IPS DF 6.9 (cell line): Measurements from ENCODE around the gene RIPK4.

Experiments
- DNase-seq: peaks from one replicate; pipeline ENCODE4 v3.0.0-alpha.2; 2013; ENCODE audit warnings: low read depth, low spot score
- H3K27ac ChIP-seq: one replicate; pipeline ENCODE4 v1.5.1; 2013; ENCODE audit warnings: low read length, control low read depth
- H3K27me3 ChIP-seq: 2 replicates; pipeline ENCODE4 v1.6.1; 2013; ENCODE audit warnings: mild to moderate bottlenecking, low read length; ENCODE audit not compliant: control insufficient read depth, insufficient read depth
- H3K36me3 ChIP-seq: 2 replicates; pipeline ENCODE4 v1.6.1; 2013; ENCODE audit warnings: low read length; ENCODE audit not compliant: control insufficient read depth, insufficient read depth
- H3K4me1 ChIP-seq: 2 replicates; pipeline ENCODE4 v1.6.1; 2013; ENCODE audit warnings: low read length; ENCODE audit not compliant: control insufficient read depth, insufficient read depth
- H3K4me3 ChIP-seq: 2 replicates; pipeline ENCODE4 v1.5.1; 2013; ENCODE audit warnings: mild to moderate bottlenecking, low read length
- H3K9me3 ChIP-seq: 2 replicates; pipeline ENCODE4 v1.6.1; 2013; ENCODE audit warnings: low read length, inconsistent platforms; ENCODE audit not compliant: control insufficient read depth, insufficient read depth
- WGBS: extraction: QIAGEN DNeasy Blood & Tissue Kit; methylation state at CpG from one replicate; pipeline ENCODE4 v1.1.7; 2013; ENCODE audit warnings: mixed read lengths, missing lambda C conversion rate; ENCODE audit not compliant: insufficient read length, insufficient coverage; 5-methylcytosine and 5-hydroxymethylcytosine counted together

Gene RIPK4

DNA sequence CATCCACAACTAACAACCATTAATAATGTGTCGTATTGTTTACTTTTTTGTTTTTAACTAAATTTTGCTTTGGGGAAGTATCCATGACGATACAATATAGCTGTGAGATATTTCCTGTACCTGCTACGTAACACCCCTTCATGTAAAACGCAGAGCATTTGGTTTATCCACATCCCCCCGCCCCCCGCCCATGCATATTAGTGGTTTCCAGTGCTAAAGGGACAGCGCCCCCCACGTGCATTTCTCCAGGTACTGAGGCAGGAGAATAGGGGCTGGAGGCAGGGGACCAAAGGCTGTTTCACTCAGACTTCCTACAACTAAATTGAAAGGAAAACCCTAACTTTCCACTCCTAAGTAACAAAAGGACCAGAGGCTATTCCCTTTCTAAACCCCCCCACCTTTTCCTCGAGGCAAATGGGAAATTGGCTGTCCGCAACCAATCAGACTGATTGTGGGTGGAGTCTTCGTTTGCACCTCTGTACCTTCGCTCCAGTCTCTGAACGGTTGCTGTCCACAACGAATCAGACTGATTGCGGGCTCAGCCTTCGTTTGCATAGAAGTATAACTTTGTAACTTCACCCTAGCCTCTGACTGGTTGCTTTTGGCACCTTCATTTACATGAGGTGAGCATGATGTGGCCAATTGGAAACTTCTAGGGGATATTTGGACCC lies 12.2 kb upstream of the RIPK4 start:
- WGBS, result no CpG with 5 or more reads among the region's 16 CpGs
- no peak for DNase-seq
- H3K36me3 ChIP-seq, result no peaks in the 10 kb centered on the region
- H3K27me3 ChIP-seq, result no peaks in the 10 kb centered on the region
- H3K4me1 ChIP-seq, result peaks cover 1% of the 10 kb centered on the region; the same call in 1 of the 2 replicates
- H3K4me3 ChIP-seq, result no peak overlapping the region
- no peak overlapping the region for H3K27ac ChIP-seq
- no peaks in the 10 kb centered on the region for H3K9me3 ChIP-seq

- H3K4me3 ChIP-seq, result no peak overlapping the region
- H3K4me1 ChIP-seq, result peaks cover 1% of the 10 kb centered on the region; the same call in 1 of the 2 replicates
- no peaks in the 10 kb centered on the region for H3K27me3 ChIP-seq
- no CpG with 5 or more reads among the region's 45 CpGs for WGBS
- no peaks in the 10 kb centered on the region for H3K9me3 ChIP-seq
- H3K36me3 ChIP-seq, result no peaks in the 10 kb centered on the region
- H3K27ac ChIP-seq, result no peak overlapping the region
- peak; percentile 77 for DNase-seq
Measured at GRCh38 chr21:41777951-41778815, 11.3 kb upstream of the RIPK4 start.

- Histone ChIP-seq H3K9me3 (no peaks in the 10 kb centered on the region), H3K36me3 (no peaks in the 10 kb centered on the region), H3K27ac (no peak overlapping the region), H3K4me3 (no peak overlapping the region), H3K27me3 (no peaks in the 10 kb centered on the region; the same call in 1 of the 2 replicates), H3K4me1 (peaks cover 5% of the 10 kb centered on the region)
- DNase-seq, result no peak
- no CpG with 5 or more reads among the region's 4 CpGs for WGBS
Measured at GRCh38 chr21:41776778-41777177, 9.9 kb upstream of the RIPK4 start.

DNA sequence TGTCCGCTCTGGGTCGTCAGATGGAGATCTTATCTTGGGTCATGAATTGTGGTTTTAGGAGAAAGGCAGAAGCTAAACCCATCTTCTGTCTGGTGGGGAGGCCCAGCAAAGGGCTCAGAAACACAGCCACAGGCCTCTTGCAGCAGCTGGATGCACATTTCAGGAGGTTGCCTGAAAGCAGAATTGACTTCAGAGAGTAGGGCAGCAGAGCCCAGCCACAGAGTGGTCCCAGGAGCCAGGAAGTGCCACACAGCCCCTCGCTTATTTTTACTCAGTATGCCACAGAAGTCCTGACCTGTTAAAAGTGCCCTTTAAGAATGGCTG lies 8.3 kb upstream of the RIPK4 start:
- H3K4me1 ChIP-seq, result peaks cover 7% of the 10 kb centered on the region
- no peak for DNase-seq
- H3K9me3 ChIP-seq, result no peaks in the 10 kb centered on the region
- no peak overlapping the region for H3K27ac ChIP-seq
- WGBS, result no CpG with 5 or more reads among the region's 3 CpGs
- H3K27me3 ChIP-seq, result peaks cover 8% of the 10 kb centered on the region; the same call in 1 of the 2 replicates
- no peaks in the 10 kb centered on the region for H3K36me3 ChIP-seq
- H3K4me3 ChIP-seq, result no peak overlapping the region

DNA sequence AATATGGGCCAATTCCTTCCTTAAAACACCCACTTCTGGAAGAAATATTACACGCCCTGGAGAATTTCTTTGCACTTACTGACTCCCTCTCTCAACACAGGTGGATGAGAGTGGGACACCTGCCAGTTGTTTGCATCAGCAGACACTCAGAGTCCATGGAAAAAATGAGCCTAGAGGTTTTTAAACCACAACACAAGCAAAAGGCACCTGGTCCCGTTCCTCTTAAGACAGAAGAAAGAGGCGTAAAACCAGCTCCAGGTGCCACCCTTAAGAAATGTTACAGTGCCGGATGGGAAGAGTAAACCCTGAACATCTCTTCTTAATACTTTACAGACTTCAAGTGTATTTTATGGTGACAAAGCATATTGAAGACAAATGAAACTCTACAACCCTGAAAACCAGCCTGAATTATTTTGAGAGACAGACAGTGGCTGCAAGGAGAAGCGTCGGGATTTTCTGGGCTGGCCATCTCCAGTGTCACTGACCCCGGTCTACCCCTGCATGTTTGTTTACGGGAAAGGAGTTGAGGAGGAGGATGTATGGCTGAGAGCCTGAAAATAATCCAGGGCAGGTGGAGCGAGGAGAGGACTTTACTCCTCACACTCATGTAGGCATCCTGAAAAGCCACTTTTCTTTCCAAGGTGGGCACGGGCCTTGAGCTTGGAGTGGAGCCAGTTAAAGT lies 7.8 kb upstream of the RIPK4 start:
- no peak overlapping the region for H3K4me3 ChIP-seq
- peaks cover 7% of the 10 kb centered on the region for H3K4me1 ChIP-seq
- H3K27ac ChIP-seq, result no peak overlapping the region
- peaks cover 12% of the 10 kb centered on the region; the same call in 1 of the 2 replicates for H3K27me3 ChIP-seq
- no peak for DNase-seq
- no CpG with 5 or more reads among the region's 10 CpGs for WGBS
- H3K36me3 ChIP-seq, result no peaks in the 10 kb centered on the region
- no peaks in the 10 kb centered on the region for H3K9me3 ChIP-seq

- Histone ChIP-seq H3K9me3 (no peaks in the 10 kb centered on the region), H3K4me1 (peaks cover 11% of the 10 kb centered on the region), H3K4me3 (no peak overlapping the region), H3K27ac (no peak overlapping the region), H3K36me3 (no peaks in the 10 kb centered on the region), H3K27me3 (peaks cover 25% of the 10 kb centered on the region; the same call in 1 of the 2 replicates)
- no CpG with 5 or more reads among the region's 16 CpGs for WGBS
- no peak for DNase-seq
Measured at GRCh38 chr21:41772351-41773080, 5.7 kb upstream of the RIPK4 start.

GRCh38 chr21:41771625-41771945 lies 4.7 kb upstream of the RIPK4 start:
- H3K27me3 ChIP-seq, result peaks cover 28% of the 10 kb centered on the region; the same call in 1 of the 2 replicates
- WGBS, result no CpG with 5 or more reads among the region's 7 CpGs
- peaks cover 11% of the 10 kb centered on the region for H3K4me1 ChIP-seq
- no peak overlapping the region for H3K4me3 ChIP-seq
- H3K27ac ChIP-seq, result no peak overlapping the region
- H3K36me3 ChIP-seq, result no peaks in the 10 kb centered on the region
- DNase-seq, result no peak
- H3K9me3 ChIP-seq, result no peaks in the 10 kb centered on the region

DNA sequence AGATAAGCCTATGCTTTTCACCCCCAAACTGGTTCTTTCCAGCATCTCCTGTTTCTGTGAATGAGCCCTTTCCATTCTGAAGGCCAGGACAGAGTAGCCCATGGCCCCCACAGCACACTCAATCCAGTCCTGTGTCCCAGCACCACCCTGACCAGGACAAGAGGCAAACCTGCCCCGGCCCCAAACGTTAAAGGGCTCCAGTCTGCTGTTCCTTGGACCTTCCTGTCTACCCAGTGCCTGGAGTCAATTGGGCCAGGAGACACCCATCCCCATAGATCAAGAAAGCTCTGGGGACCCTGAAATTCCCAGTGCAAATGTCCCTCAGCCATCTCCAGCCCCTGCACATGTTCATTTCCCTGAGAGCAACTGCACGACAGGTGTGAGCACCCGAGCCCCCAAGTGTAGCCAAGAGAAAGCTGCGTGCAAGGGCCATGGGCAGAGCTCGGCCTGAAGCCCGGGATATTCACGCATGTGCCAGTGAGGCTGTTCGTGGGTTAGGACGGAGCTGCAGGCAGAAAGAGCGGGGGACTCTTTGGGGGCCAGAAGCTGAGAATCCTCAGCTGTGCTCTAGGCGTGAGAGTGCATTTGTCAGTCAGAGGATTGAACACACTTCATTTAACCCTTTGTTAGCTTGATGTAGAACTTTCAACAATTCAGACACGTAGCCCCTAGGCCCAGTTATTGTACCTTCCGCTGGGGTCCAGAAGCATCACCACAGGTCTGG lies 4.2 kb upstream of the RIPK4 start:
- Histone ChIP-seq H3K36me3 (no peaks in the 10 kb centered on the region), H3K4me3 (no peak overlapping the region), H3K9me3 (no peaks in the 10 kb centered on the region), H3K4me1 (peaks cover 11% of the 10 kb centered on the region), H3K27ac (no peak overlapping the region), H3K27me3 (peaks cover 31% of the 10 kb centered on the region; the same call in 1 of the 2 replicates)
- no peak for DNase-seq
- no CpG with 5 or more reads among the region's 14 CpGs for WGBS

- peaks cover 11% of the 10 kb centered on the region for H3K4me1 ChIP-seq
- WGBS, result no CpG with 5 or more reads among the region's 5 CpGs
Measured at GRCh38 chr21:41769933-41770332, 3.1 kb upstream of the RIPK4 start.

More at GRCh38 chr21:41769933-41770332, 3.1 kb upstream of the RIPK4 start:
- peaks cover 42% of the 10 kb centered on the region for H3K27me3 ChIP-seq
- no peak for DNase-seq
- H3K9me3 ChIP-seq, result no peaks in the 10 kb centered on the region
- H3K36me3 ChIP-seq, result no peaks in the 10 kb centered on the region
- H3K4me3 ChIP-seq, result no peak overlapping the region
- no peak overlapping the region for H3K27ac ChIP-seq
